A549 (cell line): ENCODE data around the gene DDX17. TPM values are rescaled to one million over a fixed set of nuclear protein-coding genes. Genes with fewer than 3 reads are reported as not detected.

Source experiments
- ATAC-seq, 2 experiments: fragments of 200-7000 bp in 1 of 2; fragments of >200 bp in 1 of 2; cut with Nextera tagmentation in 1 of 2; cut with Tn5 transposase in 1 of 2; 3 replicates each; pipeline versions ENCODE4 v1.8.0 to v1.9.1; 2018 to 2020; ENCODE audit warnings: mild to moderate bottlenecking in 1 of 2, moderate library complexity in 1 of 2
- CTCF ChIA-PET: fragments of 300-600 bp; sonication (Branson Sonifier 250); formaldehyde crosslinking; extraction: SDS; loops from one replicate; lab custom pipeline; 2021; ENCODE audit warnings: antibody characterized with exemption, inconsistent platforms; lab: Yijun Ruan, JAX
- POLR2A ChIA-PET: fragments of 350-600 bp; formaldehyde crosslinking; extraction: SDS; loops from one replicate; lab custom pipeline; 2021; ENCODE audit warnings: antibody characterized with exemption, inconsistent platforms; lab: Yijun Ruan, JAX
- DNase-seq, 2 experiments: peaks; one replicate each; pipeline versions ENCODE4 v3.0.0 to v3.0.0-alpha.2; 2011 to 2016; ENCODE audit warnings: low read depth in 1 of 2, low spot score in 1 of 2
- FAIRE-seq: peaks from 2 replicates; lab custom pipeline; 2011; peaks lifted over from hg19 to GRCh38; lab: Jason Lieb, UNC
- H3K27ac ChIP-seq, 2 experiments: fragments of >200 bp; sonication (Bioruptor Twin); formaldehyde crosslinking; 3 replicates each; pipeline ENCODE4 v1.5.1; 2016 to 2017
- H3K4me1 ChIP-seq: fragments of >200 bp; sonication (Bioruptor Twin); formaldehyde crosslinking; 3 replicates; pipeline ENCODE4 v1.6.1; 2016
- H3K4me2 ChIP-seq: fragments of >200 bp; sonication (Bioruptor Twin); formaldehyde crosslinking; 3 replicates; pipeline ENCODE4 v1.6.1; 2016
- H3K4me3 ChIP-seq: fragments of >200 bp; sonication (Bioruptor Twin); formaldehyde crosslinking; 3 replicates; pipeline ENCODE4 v1.5.1; 2016
- H3K9me3 ChIP-seq: fragments of >200 bp; sonication (Bioruptor Twin); formaldehyde crosslinking; 3 replicates; pipeline ENCODE4 v1.6.1; 2016
- CHD2 ChIP-seq: fragments of 150-350 bp; IDR thresholded peaks from 2 replicates; pipeline ENCODE4 v1.6.1; 2014; ENCODE audit warnings: low read length; ENCODE audit not compliant: partially characterized antibody
- CHD4 ChIP-seq: fragments of 200-600 bp; sonication (generic); IDR thresholded peaks from 2 replicates; pipeline ENCODE4 v1.6.1; 2016; ENCODE audit warnings: antibody characterized with exemption, mild to moderate bottlenecking, borderline replicate concordance
- E2F6 ChIP-seq: IDR thresholded peaks from 2 replicates; pipeline ENCODE4 v1.6.1; 2012; ENCODE audit warnings: low read depth, borderline replicate concordance
- EHF ChIP-seq: fragments of 250-450 bp; sonication (Bioruptor Pico); IDR thresholded peaks from 2 replicates; pipeline ENCODE4 v1.5.0; 2020; ENCODE audit warnings: mild to moderate bottlenecking
- ESRRA ChIP-seq: fragments of 150-350 bp; IDR thresholded peaks from 2 replicates; pipeline ENCODE4 v1.6.1; 2014; ENCODE audit warnings: mild to moderate bottlenecking, low read length, borderline replicate concordance
- FOSB ChIP-seq: fragments of 250-450 bp; sonication (Bioruptor Pico); IDR thresholded peaks from 2 replicates; pipeline ENCODE4 v1.5.0; 2020; ENCODE audit warnings: mild to moderate bottlenecking, moderate library complexity
- FOSL2 ChIP-seq, 2 experiments: fragments of 450-650 bp in 1 of 2; fragments of >200 bp in 1 of 2; sonication (Bioruptor Twin) in 1 of 2; formaldehyde crosslinking; IDR thresholded peaks; 2 replicates each; pipeline versions ENCODE4 v1.5.0 to v1.6.1; 2016 to 2020; ENCODE audit warnings: mild to moderate bottlenecking in 1 of 2, moderate library complexity in 1 of 2
- HDAC2 ChIP-seq: fragments of 200-600 bp; sonication (generic); IDR thresholded peaks from 2 replicates; pipeline ENCODE4 v1.6.1; 2016
- HOXA7 ChIP-seq: fragments of 250-450 bp; sonication (Bioruptor Pico); IDR thresholded peaks from 2 replicates; pipeline ENCODE4 v1.5.0; 2020; ENCODE audit warnings: mild to moderate bottlenecking, moderate library complexity
- HOXB5 ChIP-seq: fragments of 250-450 bp; sonication (Bioruptor Pico); IDR thresholded peaks from 2 replicates; pipeline ENCODE4 v1.5.0; 2020; ENCODE audit warnings: mild to moderate bottlenecking, moderate library complexity
- JUN ChIP-seq, 2 experiments: fragments of >200 bp; sonication (Bioruptor Twin); formaldehyde crosslinking; IDR thresholded peaks; 2 replicates in 1 of 2; 3 replicates in 1 of 2; pipeline ENCODE4 v1.6.1; 2016 to 2017
- JUNB ChIP-seq: fragments of >200 bp; sonication (Bioruptor Twin); formaldehyde crosslinking; IDR thresholded peaks from 2 replicates; pipeline ENCODE4 v1.6.1; 2016
- KDM1A ChIP-seq: fragments of 200-600 bp; sonication (generic); IDR thresholded peaks from 2 replicates; pipeline ENCODE4 v1.6.1; 2016; ENCODE audit warnings: low read depth, mild to moderate bottlenecking
- NFE2L2 ChIP-seq: fragments of 150-350 bp; conservative IDR thresholded peaks from 2 replicates; pipeline ENCODE4 v1.6.1; 2014; ENCODE audit warnings: low read length
- NPAS2 ChIP-seq: fragments of 250-450 bp; sonication (Bioruptor Pico); IDR thresholded peaks from 2 replicates; pipeline ENCODE4 v1.8.0; 2022; ENCODE audit warnings: mild to moderate bottlenecking, moderate library complexity, borderline replicate concordance
- POLR2AphosphoS2 ChIP-seq: conservative IDR thresholded peaks from 2 replicates; pipeline ENCODE4 v1.6.1; 2012; ENCODE audit warnings: low read length, improper control_type of control experiment, inconsistent platforms
- RAD21 ChIP-seq, 2 experiments: fragments of >200 bp in 1 of 2; sonication (Bioruptor Twin) in 1 of 2; formaldehyde crosslinking in 1 of 2; IDR thresholded peaks in 1 of 2; conservative IDR thresholded peaks in 1 of 2; 2 replicates in 1 of 2; 3 replicates in 1 of 2; pipeline ENCODE4 v1.6.1; 2012 to 2018; ENCODE audit warnings: inconsistent platforms in 1 of 2
- RARB ChIP-seq: fragments of 250-450 bp; sonication (Bioruptor Pico); IDR thresholded peaks from 2 replicates; pipeline ENCODE4 v1.8.0; 2021; ENCODE audit warnings: mild to moderate bottlenecking, moderate library complexity
- RCOR1 ChIP-seq: fragments of 150-350 bp; IDR thresholded peaks from 2 replicates; pipeline ENCODE4 v1.6.1; 2014; ENCODE audit warnings: antibody characterized with exemption, low read length, low read depth
- RFX5 ChIP-seq: fragments of 450-650 bp; IDR thresholded peaks from 2 replicates; pipeline ENCODE4 v1.7.1; 2014; ENCODE audit warnings: antibody characterized with exemption, mild to moderate bottlenecking, moderate library complexity
- SREBF2 ChIP-seq: fragments of 450-650 bp; IDR thresholded peaks from 2 replicates; pipeline ENCODE4 v1.6.1; 2014; ENCODE audit warnings: mild to moderate bottlenecking, moderate library complexity
- TFCP2L1 ChIP-seq: fragments of 250-450 bp; sonication (Bioruptor Pico); IDR thresholded peaks from 2 replicates; pipeline ENCODE4 v1.5.0; 2021; ENCODE audit warnings: mild to moderate bottlenecking
- TP53 ChIP-seq: fragments of 250-450 bp; sonication (Bioruptor Pico); IDR thresholded peaks from 2 replicates; pipeline ENCODE4 v1.5.0; 2021; ENCODE audit warnings: mild to moderate bottlenecking, moderate library complexity
- USF2 ChIP-seq: fragments of 450-650 bp; IDR thresholded peaks from 2 replicates; pipeline ENCODE4 v1.6.1; 2014; ENCODE audit warnings: antibody characterized with exemption
- ZFP36 ChIP-seq: fragments of 450-650 bp; IDR thresholded peaks from 2 replicates; pipeline ENCODE4 v1.6.1; 2014; ENCODE audit warnings: borderline replicate concordance; ENCODE audit not compliant: partially characterized antibody
- ZSCAN20 ChIP-seq: fragments of 250-450 bp; sonication (Bioruptor Pico); IDR thresholded peaks from 2 replicates; pipeline ENCODE4 v1.8.0; 2022; ENCODE audit warnings: mild to moderate bottlenecking, moderate library complexity
- WGBS: methylation state at CpG from one replicate; pipeline ENCODE4 v1.1.6; 2017; ENCODE audit errors: missing lambda C conversion rate; 5-methylcytosine and 5-hydroxymethylcytosine counted together
- polyA plus RNA-seq, 4 experiments: library from polyadenylated mRNA; depleted of rRNA in 3 of 4; stranded (reverse); fragments of >200 nt; fragmentation: RNase III in 1 of 4; extraction: RNeasy Plus Mini Kit Qiagen cat#74134 plus additional on column Dnase treatment in 1 of 4; gene quantifications; 2 replicates in 3 of 4; 3 replicates in 1 of 4; pipeline ENCODE4 v1.2.3, GENCODE V29; 2011 to 2017

DDX17 gene
- polyA plus RNA-seq, 2 of the 4 experiments (the other 2 are of a cell fraction): 117 to 292 TPM

- TF ChIP-seq POLR2AphosphoS2 (no peak), KDM1A (no peak), E2F6 (no peak), SREBF2 (no peak), CHD2 (no peak), TFCP2L1 (no peak), RARB (no peak)
- TF ChIP-seq, all 56 proteins: peak for 0
Measured at GRCh38 chr22:38494939-38495338, 11.2 kb downstream of the DDX17 start (continued).

- 91% methylated on average over 2 of the region's 2 CpGs for WGBS
Measured at GRCh38 chr22:38494498-38494897, 11.6 kb downstream of the DDX17 start.

GRCh38 chr22:38491707-38492348 lies 14.3 kb downstream of the DDX17 start:
- CTCF ChIA-PET: interaction anchor here (1.1 to 1.9 kb wide), 2 partner anchors 9 to 80 kb away, joined by 3 to 6 read pairs; no protein-coding TSS in a partner anchor
- WGBS: 42% methylated on average over 5 of the region's 5 CpGs
- TF ChIP-seq E2F6 (no peak), HOXA7 (CRISPR knock-in tag) (no peak)
- no peak overlapping the region for H3K27ac ChIP-seq
- DNase-seq: no peak
- H3K9me3 ChIP-seq: no peaks in the 10 kb centered on the region
- POLR2A ChIA-PET: interaction anchor here (0.6 to 1.0 kb wide), 3 partner anchors 10 to 207 kb away, joined by 3 to 6 read pairs (median 6); no protein-coding TSS in a partner anchor
- no peak for FAIRE-seq
- H3K4me2 ChIP-seq: peak overlapping the region; percentile 11; the same call in 1 of the 3 replicates
- H3K4me3 ChIP-seq: no peak overlapping the region
- peaks cover 35% of the 10 kb centered on the region for H3K4me1 ChIP-seq
- peak in 1 of 2 experiments; percentile 27; a peak in 1 of 6 replicates for ATAC-seq

More at GRCh38 chr22:38494498-38494897, 11.6 kb downstream of the DDX17 start:
- Histone ChIP-seq H3K4me1 (peaks cover 35% of the 10 kb centered on the region), H3K9me3 (no peaks in the 10 kb centered on the region), H3K4me3 (no peak overlapping the region), H3K27ac (no peak overlapping the region), H3K4me2 (no peak overlapping the region)
- POLR2A ChIA-PET: no interaction called here
- CTCF ChIA-PET: no interaction called here
- FAIRE-seq (no peak), DNase-seq (no peak), ATAC-seq (no peak)
- no peak for TF ChIP-seq ZSCAN20 (CRISPR knock-in tag)
- TF ChIP-seq TP53 (CRISPR knock-in tag): no peak
- TF ChIP-seq NPAS2 (CRISPR knock-in tag): no peak
- no peak for TF ChIP-seq FOSB
- TF ChIP-seq RFX5: no peak
- TF ChIP-seq HDAC2: no peak
- TF ChIP-seq USF2: no peak
- no peak for TF ChIP-seq ZFP36
- no peak for TF ChIP-seq RCOR1

GRCh38 chr22:38490915-38491314 lies 15.2 kb downstream of the DDX17 start:
- Histone ChIP-seq H3K27ac (peak overlapping the region in 1 of 2 experiments; percentile 55; a peak in 3 of 6 replicates), H3K4me2 (peak overlapping the region; percentile 12; the same call in 1 of the 3 replicates), H3K4me1 (peaks cover 35% of the 10 kb centered on the region), H3K4me3 (no peak overlapping the region), H3K9me3 (no peaks in the 10 kb centered on the region)
- DNase-seq: peak in 1 of 2 experiments; percentile 40
- peak; percentile 35 to 54; a peak in 1 of 6 replicates for ATAC-seq
- WGBS: 100% methylated on average over 1 of the region's 1 CpG
- FAIRE-seq: no peak
- TF ChIP-seq NFE2L2 (no peak), HOXB5 (CRISPR knock-in tag) (no peak), NPAS2 (CRISPR knock-in tag) (no peak), CHD4 (no peak), ESRRA (no peak), ZSCAN20 (CRISPR knock-in tag) (no peak), JUN (IDR thresholded peaks at IDR 0.05) (no peak), CHD2 (no peak), FOSB (no peak), FOSL2 (IDR thresholded peaks at IDR 0.05) (no peak), FOSL2 (CRISPR knock-in tag; IDR thresholded peaks at IDR 0.05) (no peak), EHF (CRISPR knock-in tag) (no peak), JUNB (no peak), RAD21 (conservative IDR thresholded peaks at IDR 0.05 in 1 of 2, IDR thresholded peaks at IDR 0.05 in 1 of 2) (no peak)
- ChIA-PET POLR2A (interaction anchor here (0.8 kb wide), 1 partner anchor 208 kb away, joined by 6 read pairs; no protein-coding TSS in a partner anchor), CTCF (interaction anchor here (1.9 kb wide), 1 partner anchor 81 kb away, joined by 6 read pairs; no protein-coding TSS in a partner anchor)
